NCI-H748 treated with DMSO at 0.1 percent for 48 hours (cell line): Measurements from ENCODE around the gene WDR7.

ENCODE experiments used
- DNase-seq: peaks from one replicate; lab custom pipeline; 2025; lab: John Stamatoyannopoulos, UW

WDR7 gene

GRCh38 chr18:57080479-57080878 is 429.3 kb downstream of the WDR7 start:
- DNase-seq: no peak

- no peak for DNase-seq
These were observed 430.7 kb downstream of the WDR7 start for GRCh38 chr18:57081899-57082298.

GRCh38 chr18:57083485-57083884 is 432.3 kb downstream of the WDR7 start:
- no peak for DNase-seq

GRCh38 chr18:57084331-57085271 is 433.4 kb downstream of the WDR7 start:
- DNase-seq: no peak

- no peak for DNase-seq
These were observed 434.2 kb downstream of the WDR7 start for GRCh38 chr18:57085371-57085770.

GRCh38 chr18:57086163-57086562 is 435.0 kb downstream of the WDR7 start:
- DNase-seq: no peak
